Forelimb muscle (tissue), 1 donor: ENCODE data around the gene MICU1. TPM values are rescaled to one million over a fixed set of nuclear protein-coding genes. Genes with fewer than 3 reads are reported as not detected.

Source experiments
- polyA plus RNA-seq: library from polyadenylated mRNA; unstranded; fragments of 120-200 nt; gene quantifications from one replicate; pipeline ENCODE4 v1.2.1, GENCODE V29; 2013; ENCODE audit not compliant: insufficient read length

MICU1 gene
- polyA plus RNA-seq, 1 donor, result 99.0 TPM

Other genes starting within 250 kb of the MICU1 start
- 111 TPM for gene MCU, start 66.1 kb upstream of the MICU1 start, polyA plus RNA-seq